ENCODE results near the gene OR2V2.
"Not testable (repeated sequence)": the region's sequence is repeated elsewhere in the genome, so short reads cannot be mapped to it uniquely, and the experiment has no call there.

The OR2V2 gene

DNA sequence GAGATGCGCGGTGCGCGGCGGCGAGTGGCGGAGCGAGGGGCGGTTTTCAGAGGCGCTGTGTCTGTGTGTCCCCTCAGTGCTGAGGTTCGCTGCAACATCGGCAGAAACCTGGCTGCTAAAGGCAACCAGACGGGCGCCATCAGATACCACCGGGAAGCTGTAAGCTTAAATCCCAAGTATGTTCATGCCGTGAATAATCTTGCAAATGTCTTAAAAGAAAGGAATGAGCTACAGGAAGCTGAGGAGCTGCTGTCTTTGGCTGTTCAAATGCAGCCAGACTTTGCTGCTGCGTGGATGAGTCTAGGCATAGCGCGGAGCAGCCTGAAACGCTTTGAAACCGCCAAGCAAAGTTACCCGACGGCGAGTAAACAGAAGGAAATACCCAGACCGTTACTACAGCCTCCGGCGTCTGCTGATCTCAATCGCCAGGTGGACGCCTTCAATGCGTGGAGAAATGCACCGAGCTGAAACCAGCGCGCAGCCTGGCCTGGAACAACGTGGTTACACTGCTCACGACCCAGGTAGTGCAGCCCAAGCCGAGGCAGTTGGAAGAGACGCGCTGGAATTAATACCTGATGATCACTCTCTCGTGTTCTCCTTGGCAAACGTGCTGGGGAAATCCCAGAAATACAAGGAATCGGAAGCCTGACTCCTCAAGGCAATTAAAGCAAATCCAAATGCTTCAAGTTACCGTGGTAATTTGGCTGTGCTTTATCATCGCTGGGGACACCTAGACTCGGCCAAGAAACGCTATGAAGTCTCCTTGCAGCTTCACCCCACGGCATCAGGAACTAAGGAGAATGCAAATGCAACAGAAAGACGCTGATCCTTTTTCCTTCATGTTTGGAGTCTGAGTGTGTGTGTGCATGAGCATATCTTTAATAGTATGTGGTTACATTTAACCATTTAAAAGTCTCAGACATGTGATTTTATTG, 32.3 kb upstream of the OR2V2 start:
- DNase-seq, result no peak

- DNase-seq, result no peak
Measured at GRCh38 chr5:181118369-181118768, 29.0 kb upstream of the OR2V2 start.

DNA sequence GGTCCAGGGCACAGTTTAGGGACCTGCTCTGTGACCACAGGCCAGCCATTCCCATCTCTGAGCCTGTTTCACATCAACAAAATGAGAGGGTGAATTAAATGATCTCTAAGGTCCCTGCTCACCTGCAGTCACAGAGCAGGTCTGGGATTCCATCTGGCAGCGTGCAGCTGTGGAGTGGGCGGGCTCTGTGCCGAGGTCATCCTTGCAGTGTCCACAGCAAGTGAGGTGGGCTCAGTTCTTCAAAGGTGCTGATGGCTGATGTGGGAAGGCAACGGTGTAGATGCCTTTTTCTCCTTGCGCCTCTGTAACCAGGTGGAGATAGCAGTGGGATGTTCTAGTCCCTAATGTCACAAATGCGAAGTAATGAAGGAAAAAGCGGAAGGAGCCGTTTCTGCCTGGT, 28.3 kb upstream of the OR2V2 start:
- no peak for DNase-seq

- no peak for DNase-seq
Measured at GRCh38 chr5:181120306-181120705, 27.1 kb upstream of the OR2V2 start.

DNA sequence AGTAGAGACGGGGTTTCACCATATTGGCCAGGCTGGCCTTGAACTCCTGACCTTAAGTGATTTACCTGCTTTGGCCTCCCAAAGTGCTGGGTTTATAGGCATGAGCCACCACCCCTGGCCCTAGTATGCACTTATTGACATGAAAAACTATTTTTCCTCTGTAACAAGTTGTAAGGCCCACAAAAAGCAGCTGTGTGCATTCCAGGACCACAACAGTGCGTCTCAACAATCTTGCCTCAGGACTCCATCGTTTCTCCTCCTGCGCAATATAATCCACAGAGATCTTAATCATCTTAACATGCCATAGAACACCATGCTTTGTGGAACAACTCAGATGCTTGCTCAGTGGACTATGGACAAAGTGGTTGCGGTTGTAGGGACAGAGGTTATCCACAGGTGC, 26.6 kb upstream of the OR2V2 start:
- no peak for DNase-seq

- no peak for DNase-seq
Measured at GRCh38 chr5:181121675-181122561, 25.5 kb upstream of the OR2V2 start.

- no peak for DNase-seq
Measured at GRCh38 chr5:181124526-181124925, 22.9 kb upstream of the OR2V2 start.

DNA sequence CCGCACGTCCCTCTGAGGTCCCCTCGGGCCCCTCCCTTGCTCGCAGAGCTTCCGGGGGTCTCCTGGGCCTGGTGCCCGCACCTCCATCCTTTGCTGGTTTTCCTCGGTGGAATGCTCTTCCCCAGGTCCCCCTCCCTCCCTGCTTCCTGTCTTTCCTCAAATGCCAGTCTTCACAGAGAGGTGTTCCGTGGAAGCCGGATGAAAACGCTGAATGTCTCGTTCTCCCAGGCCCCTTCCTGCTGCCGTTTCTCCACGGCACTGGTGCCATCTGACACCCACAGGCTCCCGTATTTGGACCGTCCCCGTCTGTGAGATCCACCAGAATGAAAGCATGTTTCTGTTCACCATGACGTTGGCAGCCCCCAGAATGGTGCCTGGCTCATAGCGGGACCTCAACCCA, 20.5 kb upstream of the OR2V2 start:
- no peak for DNase-seq

- DNase-seq, result no peak
Measured at GRCh38 chr5:181127456-181127855, 19.9 kb upstream of the OR2V2 start.

- no peak for DNase-seq
Measured at GRCh38 chr5:181127907-181128626, 19.3 kb upstream of the OR2V2 start.

DNA sequence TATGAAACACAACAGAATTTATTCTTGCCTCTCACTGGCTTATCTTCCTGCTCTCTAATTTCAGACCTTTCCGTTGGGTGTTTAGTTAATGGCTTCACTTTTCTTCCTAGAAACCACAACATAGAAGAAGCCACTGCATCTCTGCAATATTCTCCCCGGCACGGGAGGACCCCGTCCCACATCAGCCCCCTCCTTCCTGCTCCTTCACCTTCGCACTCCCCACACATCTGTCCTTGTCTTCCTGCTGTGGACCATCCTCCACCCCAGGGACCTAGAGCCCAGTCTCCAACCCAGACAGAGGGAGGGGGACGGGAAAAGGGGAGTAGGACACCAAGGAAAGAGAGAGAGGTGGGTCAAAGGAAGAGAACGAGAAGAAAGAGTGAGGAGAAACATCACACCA, 17.8 kb upstream of the OR2V2 start:
- DNase-seq, result no peak

GRCh38 chr5:181130081-181130480, 17.3 kb upstream of the OR2V2 start:
- DNase-seq, result not testable (repeated sequence)

DNA sequence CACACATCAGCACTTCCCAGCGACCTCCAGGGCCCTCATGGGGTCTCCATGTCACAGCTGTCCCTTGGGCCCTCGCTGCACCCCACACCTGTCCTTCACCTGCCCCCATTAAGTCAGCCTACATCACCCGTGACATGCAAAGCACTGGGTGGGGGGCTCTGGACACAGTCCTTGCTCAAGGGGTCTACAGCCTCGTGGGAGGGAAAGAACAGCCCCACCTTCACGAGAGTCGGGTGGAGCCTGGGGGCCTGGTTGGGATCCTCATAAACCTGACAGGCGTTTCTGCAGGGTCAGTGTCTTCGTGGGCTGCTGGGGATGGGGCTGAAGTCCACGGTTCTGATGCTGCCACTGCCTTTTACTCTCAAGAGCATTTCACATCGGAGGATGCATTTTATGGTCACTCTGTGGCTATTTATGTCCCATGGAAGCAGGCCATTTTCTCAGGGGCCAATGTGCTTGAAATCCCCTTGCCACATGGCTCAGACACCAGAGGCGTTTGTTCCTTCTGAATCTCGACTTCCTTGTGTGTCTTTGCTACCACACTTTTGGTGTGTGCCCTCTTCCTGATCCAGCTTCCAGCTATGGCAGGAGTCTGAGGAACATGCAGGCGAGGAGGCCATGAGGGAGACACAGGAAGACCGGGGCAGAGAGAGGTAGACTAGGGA, 16.4 kb upstream of the OR2V2 start, which contains the start of gene OR2V1:
OR2V1 (minus strand) TSS at position 338 of the 665 bp plus-strand sequence. CDS start 5,865 bp downstream, outside the sequence.
- no peak for DNase-seq

GRCh38 chr5:181131514-181131913, 15.9 kb upstream of the OR2V2 start:
- DNase-seq, result no peak

DNA sequence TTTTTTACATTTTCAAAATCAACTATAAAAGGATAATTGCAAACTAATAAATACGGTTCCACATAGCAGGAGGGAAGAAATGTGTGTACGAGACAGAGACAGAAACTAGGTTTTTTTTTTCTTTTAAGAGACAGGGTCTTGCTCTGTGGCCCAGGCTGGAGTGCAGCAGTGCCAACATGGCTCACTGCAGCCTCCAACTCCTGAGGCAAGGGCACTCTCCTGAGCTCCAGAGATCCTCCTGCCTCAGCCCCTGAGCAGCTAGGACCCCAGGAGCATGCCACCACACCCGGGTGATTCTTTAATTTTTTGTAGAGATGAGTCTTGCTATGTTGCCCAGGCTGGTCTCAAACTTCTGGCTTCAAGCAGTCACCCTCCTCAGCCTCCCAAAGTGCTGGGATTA, 14.3 kb upstream of the OR2V2 start:
- DNase-seq, result no peak

- DNase-seq, result no peak
Measured at GRCh38 chr5:181133610-181134231, 13.7 kb upstream of the OR2V2 start.

DNA sequence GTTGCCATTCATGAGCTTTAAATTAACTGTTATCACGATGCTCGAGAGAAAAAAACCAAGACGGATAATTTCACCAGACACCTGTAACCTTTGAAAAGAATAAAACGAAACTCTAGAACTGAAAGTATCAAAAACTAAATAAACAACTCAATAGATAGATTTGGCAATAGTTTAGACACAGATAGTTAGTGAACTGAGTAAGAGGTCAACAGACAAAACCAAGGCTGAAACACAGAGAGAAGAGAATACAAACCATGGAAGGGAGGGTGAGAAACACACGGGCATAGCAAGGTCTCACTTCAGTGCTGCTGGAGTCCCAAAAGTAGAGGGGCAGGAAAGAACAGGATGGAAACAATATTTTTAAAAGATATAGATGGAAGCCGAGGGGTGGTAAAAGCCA, 13.1 kb upstream of the OR2V2 start:
- no peak for DNase-seq

GRCh38 chr5:181136361-181136955, 10.9 kb upstream of the OR2V2 start:
- no peak for DNase-seq

DNA sequence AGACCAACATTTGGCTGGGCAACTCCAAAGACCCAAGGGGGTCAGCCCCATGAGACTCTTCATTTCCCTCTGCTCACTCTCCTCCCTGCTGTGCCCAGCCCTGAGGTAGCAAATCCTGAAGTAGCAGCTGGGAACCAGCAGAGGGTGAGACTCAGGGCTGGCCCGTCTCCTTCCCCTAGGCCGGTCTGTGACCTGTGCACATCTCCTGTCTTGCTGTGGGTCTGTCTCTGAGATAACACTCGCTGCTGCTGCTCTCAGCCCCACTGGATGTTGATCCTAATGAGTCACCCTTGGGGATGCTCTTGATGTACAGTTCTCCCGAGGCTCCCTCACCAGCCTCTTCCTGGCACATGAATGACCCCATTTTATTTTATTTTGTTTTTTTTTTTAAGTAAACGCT, 9.1 kb upstream of the OR2V2 start:
- no peak for DNase-seq

- no peak for DNase-seq
Measured at GRCh38 chr5:181140766-181141165, 6.6 kb upstream of the OR2V2 start.

- DNase-seq, result no peak
Measured at GRCh38 chr5:181142054-181142453, 5.3 kb upstream of the OR2V2 start.

GRCh38 chr5:181145133-181145532, 2.3 kb upstream of the OR2V2 start:
- no peak for DNase-seq
